GM21576 (cell line): ENCODE results near the gene DDX39A.
"Not testable (repeated sequence)": the region's sequence is repeated elsewhere in the genome, so short reads cannot be mapped to it uniquely, and the experiment has no call there.

Source experiments
- ATAC-seq: cut with Tn5 transposase; IDR thresholded peaks from one replicate; pipeline ENCODE4 v1.9.1; 2021; ENCODE audit warnings: mild to moderate bottlenecking, moderate library complexity; ENCODE audit not compliant: unreplicated experiment

DDX39A gene

DNA sequence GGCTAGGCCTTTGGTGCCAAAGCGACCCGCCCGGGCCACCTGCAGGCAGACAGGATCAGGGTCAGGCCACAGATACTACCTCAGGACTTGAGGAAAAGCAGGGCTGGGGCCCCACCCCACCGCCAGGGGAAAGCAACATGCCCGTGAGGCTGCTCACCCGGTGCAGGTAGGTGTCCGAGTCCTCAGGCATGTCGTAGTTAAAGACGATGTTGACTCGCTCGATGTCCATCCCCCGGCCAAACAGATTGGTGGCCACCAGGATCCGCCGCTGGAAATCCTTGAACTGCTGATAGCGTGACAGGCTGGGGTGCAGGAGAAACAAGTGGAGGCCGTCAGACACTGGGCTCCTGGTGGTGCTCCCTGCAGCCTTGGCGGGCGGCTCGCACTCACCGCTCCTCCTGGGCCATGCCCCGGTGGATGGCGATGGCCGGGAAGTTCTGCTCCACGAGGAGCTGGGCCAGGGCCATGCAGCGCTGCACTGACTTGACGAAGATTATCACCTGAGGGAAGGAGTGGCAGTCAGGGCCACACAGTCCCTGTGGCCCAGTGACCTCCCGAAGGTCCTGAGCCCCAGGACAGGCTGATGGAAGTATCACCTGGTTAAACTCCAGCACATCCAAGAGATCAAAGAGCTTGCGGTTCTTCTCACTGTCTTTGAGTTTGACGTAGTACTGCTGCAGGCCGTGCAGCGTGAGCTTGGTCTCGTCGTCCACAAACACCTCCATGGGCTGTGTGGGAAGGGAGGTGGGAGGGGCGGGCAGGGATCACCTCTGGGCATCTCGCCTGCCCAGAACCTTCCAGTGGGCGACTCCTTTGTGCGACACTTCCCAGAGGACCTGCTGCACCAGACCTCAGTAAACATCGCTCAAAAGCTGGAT is 9.8 kb downstream of the DDX39A start:
- ATAC-seq = no peak

GRCh38 chr19:14408491-14409145 is 10.5 kb downstream of the DDX39A start:
- ATAC-seq = no peak

GRCh38 chr19:14407605-14408484 is 11.3 kb downstream of the DDX39A start:
- ATAC-seq = no peak

DNA sequence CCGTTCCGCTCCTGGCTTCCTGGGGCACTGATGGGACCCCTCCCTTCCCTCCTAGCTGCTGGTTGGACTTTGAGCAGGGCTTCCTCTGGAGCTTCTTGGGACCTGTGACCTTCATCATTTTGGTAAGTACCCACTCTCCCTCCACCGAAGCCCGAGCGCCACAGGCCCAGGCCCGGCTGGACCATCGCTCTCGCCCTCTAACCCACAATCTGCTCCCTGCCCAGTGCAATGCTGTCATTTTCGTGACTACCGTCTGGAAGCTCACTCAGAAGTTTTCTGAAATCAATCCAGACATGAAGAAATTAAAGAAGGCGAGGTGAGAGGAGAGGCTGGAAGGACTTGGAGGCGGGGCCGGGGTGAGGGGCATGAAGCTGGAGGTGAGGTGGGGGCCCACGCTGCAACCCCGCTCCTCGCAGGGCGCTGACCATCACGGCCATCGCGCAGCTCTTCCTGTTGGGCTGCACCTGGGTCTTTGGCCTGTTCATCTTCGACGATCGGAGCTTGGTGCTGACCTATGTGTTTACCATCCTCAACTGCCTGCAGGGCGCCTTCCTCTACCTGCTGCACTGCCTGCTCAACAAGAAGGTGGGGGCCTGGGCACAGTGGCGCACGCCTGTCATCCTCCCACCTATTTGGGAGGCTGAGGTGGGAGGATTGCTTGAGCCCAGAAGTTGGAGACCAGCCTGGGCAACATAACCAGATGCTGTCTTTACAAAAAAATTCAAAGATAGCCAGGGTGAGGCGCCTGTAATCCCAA is 12.3 kb downstream of the DDX39A start:
- no peak for ATAC-seq

DNA sequence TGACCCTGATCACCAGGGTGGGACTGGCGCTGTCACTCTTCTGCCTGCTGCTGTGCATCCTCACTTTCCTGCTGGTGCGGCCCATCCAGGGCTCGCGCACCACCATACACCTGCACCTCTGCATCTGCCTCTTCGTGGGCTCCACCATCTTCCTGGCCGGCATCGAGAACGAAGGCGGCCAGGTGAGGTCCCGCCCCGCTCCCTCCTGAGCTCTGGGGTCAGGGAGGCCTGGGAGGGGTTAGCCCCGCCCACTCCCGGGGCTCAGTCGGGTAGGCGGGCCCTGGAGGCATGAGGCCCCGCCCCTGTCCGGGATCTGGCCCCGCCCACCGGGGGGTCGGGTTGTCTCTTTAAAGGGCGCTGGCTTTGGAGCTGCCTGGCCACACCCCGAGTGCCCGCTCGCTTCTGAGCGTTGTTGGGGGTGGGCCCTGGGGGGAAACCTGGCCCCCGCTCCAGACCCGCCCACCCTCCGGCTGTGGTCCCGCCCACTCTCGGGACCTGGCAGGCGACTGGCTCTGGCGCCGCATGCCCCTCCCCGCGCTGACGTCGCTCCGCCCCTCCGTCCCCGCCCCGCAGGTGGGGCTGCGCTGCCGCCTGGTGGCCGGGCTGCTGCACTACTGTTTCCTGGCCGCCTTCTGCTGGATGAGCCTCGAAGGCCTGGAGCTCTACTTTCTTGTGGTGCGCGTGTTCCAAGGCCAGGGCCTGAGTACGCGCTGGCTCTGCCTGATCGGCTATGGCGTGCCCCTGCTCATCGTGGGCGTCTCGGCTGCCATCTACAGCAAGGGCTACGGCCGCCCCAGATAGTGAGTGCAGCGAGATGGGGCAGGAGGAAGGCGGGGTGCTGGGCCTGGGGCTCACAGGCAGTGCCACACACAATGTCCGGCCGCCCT is 13.1 kb downstream of the DDX39A start:
- peak; percentile 69 for ATAC-seq

GRCh38 chr19:14405380-14405757 is 13.8 kb downstream of the DDX39A start:
- no peak for ATAC-seq

DNA sequence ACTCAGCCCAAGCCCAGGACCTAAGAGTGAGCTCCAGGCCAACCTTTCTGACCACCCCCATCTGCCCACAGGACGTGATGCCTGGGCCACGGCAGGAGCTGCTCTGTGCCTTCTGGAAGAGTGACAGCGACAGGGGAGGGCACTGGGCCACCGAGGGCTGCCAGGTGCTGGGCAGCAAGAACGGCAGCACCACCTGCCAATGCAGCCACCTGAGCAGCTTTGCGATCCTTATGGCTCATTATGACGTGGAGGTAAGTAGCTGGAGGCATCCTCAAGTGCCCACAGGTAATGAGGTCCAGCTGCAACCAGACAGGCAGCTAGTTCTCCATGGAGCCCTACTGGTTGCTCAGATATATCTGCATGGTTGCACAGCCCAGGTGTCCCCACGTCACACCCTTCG is 14.8 kb downstream of the DDX39A start:
- no peak for ATAC-seq

GRCh38 chr19:14403145-14403930 is 15.8 kb downstream of the DDX39A start:
- ATAC-seq = not testable (repeated sequence)

DNA sequence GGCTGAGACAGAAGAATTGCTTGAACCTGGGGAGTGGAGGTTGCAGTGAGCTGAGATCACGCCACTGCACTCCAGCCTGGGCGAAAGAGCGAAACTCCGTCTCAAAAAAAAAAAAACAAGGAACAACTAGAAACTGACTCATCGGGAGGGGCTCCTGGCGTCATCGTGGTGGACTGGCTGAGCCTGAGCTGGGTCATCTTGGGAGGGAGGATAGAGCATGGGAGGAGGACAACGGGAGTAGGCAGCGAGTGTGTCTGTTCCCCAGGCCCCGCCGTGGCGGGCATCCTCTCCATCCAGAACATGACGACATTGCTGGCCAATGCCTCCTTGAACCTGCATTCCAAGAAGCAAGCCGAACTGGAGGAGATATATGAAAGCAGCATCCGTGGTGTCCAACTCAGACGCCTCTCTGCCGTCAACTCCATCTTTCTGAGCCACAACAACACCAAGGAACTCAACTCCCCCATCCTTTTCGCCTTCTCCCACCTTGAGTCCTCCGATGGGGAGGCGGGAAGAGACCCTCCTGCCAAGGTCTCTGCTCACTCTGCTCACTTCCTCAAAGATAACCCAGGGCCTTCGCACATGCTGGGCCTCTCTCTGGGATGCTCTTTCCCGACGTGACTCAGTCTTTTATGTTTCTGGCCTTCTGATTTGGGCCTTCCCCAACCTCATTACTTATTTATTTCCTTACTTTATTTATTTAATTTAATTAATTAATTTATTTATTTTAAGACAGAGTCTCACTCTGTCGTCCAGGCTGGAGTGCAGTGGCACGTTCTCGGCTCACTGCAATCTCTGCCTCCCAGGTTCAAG is 16.6 kb downstream of the DDX39A start:
- ATAC-seq = no peak

DNA sequence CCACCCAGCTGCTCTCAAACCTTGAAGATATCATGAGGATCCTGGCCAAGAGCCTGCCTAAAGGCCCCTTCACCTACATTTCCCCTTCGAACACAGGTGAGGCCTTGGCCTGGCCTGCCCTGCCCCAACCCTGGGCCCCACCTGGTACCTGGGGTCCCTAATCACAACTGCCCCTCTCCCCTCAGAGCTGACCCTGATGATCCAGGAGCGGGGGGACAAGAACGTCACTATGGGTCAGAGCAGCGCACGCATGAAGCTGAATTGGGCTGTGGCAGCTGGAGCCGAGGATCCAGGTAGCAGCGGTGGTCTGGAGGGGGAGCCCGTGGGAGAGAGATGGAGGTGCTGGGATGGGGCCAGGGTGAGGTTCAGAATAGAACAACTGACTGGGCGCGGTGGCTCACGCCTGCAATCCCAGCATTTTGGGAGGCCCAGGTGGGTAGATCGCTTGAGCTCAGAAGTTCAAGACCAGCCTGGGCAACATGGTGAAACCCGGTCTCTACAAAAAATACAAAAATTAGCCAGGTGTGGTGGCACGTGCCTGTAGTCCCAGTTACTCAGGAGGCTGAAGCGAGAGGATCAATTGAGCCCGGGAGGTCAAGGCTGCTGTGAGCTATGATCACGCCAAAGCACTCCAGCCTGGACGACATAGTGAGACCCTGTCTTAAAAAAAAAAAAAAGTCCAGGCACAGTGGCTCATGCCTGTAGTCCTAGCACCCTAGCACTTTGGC is 17.5 kb downstream of the DDX39A start:
- ATAC-seq = no peak

DNA sequence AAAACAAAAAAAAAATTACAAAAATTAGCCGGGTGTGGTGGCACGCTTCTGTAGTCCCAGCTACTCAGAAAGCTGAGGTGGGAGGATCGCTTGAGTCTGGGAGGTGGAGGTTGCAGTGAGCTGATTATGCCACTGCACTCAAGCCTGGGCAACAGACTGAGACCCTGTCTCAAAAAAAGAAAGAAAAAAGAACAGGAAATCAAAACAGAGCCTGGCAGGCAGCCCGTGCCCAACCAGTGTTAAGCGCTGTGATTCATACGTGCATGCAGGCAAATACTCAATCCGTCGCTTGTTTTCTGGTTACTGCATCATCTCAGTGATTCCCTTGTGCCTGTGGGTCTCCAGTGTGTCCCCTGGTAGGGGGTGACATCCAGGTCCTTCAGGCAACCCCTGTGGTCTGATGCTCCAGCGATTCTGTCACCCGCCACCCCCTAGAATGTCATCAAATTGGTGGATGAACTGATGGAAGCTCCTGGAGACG is 18.1 kb downstream of the DDX39A start:
- no peak for ATAC-seq

GRCh38 chr19:14397168-14397567 is 22.0 kb downstream of the DDX39A start:
- not testable (repeated sequence) for ATAC-seq

GRCh38 chr19:14396730-14397129 is 22.4 kb downstream of the DDX39A start:
- ATAC-seq = not testable (repeated sequence)

- no peak for ATAC-seq
Observed at GRCh38 chr19:14395710-14396336, 23.3 kb downstream of the DDX39A start.

- no peak for ATAC-seq
Observed at GRCh38 chr19:14395262-14395661, 23.9 kb downstream of the DDX39A start.

DNA sequence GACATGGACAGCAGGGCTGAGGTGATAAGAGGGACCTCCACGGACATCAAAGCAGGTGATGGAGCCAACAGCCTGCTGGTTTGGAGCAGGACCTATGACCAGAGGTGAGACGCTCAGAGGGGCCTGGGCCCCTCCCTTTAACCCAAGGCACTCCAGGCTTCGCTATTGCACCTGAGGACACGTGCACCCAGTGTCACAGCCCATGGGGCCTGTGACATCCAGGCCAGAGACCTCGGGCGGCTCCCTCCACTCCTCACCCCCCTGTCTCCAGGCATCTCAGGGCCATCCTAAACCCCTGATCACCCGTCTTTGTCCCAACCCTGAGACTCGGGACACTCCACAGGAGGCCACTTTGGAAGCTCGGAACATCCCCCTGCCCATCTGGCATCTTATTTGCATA is 25.0 kb downstream of the DDX39A start:
- no peak for ATAC-seq

GRCh38 chr19:14393329-14393728 is 25.8 kb downstream of the DDX39A start:
- ATAC-seq = no peak
